ENCODE measurements around the gene RIIAD1.

DNA sequence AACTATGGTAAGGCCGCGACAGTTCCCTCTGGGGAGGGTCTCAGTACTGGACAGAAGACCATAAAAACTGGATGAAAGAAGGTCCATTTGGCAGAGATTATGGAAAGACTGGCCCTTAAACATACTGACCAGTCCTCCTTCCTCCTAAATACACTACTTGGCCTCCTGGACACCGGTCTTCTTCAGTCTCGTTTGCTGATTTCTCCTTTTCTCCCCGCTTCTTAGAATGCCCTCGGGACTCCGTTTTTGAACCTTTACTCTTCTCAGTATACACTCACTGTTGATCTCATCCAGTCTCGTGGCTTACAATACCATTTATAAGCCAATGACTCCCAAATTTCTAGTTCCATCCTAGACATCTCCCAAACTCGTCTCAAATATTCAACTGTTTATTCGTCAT lies 42.7 kb downstream of the RIIAD1 start:
- TF ChIP-seq EZH2phosphoT487 (IDR thresholded peaks at IDR 0.05; ENCODE audit: borderline replicate concordance, low read length): no peak
- TF ChIP-seq, protein P1, sequence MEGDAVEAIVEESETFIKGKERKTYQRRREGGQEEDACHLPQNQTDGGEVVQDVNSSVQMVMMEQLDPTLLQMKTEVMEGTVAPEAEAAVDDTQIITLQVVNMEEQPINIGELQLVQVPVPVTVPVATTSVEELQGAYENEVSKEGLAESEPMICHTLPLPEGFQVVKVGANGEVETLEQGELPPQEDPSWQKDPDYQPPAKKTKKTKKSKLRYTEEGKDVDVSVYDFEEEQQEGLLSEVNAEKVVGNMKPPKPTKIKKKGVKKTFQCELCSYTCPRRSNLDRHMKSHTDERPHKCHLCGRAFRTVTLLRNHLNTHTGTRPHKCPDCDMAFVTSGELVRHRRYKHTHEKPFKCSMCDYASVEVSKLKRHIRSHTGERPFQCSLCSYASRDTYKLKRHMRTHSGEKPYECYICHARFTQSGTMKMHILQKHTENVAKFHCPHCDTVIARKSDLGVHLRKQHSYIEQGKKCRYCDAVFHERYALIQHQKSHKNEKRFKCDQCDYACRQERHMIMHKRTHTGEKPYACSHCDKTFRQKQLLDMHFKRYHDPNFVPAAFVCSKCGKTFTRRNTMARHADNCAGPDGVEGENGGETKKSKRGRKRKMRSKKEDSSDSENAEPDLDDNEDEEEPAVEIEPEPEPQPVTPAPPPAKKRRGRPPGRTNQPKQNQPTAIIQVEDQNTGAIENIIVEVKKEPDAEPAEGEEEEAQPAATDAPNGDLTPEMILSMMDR (conservative IDR thresholded peaks at IDR 0.05; ENCODE audit: low read depth, low read length): no peak
- no peak for TF ChIP-seq EZH2 (IDR thresholded peaks at IDR 0.05; ENCODE audit: low read length, unreplicated experiment)

Measured in PC-3 (cell line).